HEK293 (cell line): ENCODE measurements around the gene MSRB2.

ENCODE experiments used
- CTCF ChIA-PET: fragments of 350-600 bp; formaldehyde crosslinking; extraction: SDS; loops from one replicate; lab custom pipeline; 2021; ENCODE audit warnings: antibody characterized with exemption; lab: Yijun Ruan, JAX
- POLR2A ChIA-PET: fragments of 300-600 bp; formaldehyde crosslinking; extraction: SDS; loops from one replicate; lab custom pipeline; 2020; ENCODE audit warnings: antibody characterized with exemption, inconsistent platforms; lab: Yijun Ruan, JAX
- H3K27ac ChIP-seq: fragments of 200-500 bp; sonication (Bioruptor generic); 2 replicates; pipeline ENCODE4 v1.5.1; 2014; ENCODE audit warnings: low read depth, low read length, control low read depth, inconsistent platforms; ENCODE audit errors: extremely low read depth
- H3K36me3 ChIP-seq, 2 experiments: fragments of 200-500 bp in 1 of 2; sonication (Bioruptor generic) in 1 of 2; 1 replicate in 1 of 2; 2 replicates in 1 of 2; pipeline ENCODE4 v1.5.1; 2014 to 2017; ENCODE audit warnings: inconsistent platforms in 2 of 2, low read length in 2 of 2; ENCODE audit not compliant: control insufficient read depth in 2 of 2, insufficient read depth in 1 of 2
- H3K4me1 ChIP-seq: fragments of 200-500 bp; sonication (Bioruptor generic); 2 replicates; pipeline ENCODE4 v1.5.1; 2014; ENCODE audit warnings: mild to moderate bottlenecking, low read length, inconsistent platforms; ENCODE audit not compliant: control insufficient read depth, insufficient read depth
- H3K4me3 ChIP-seq: 2 replicates; pipeline ENCODE4 v1.5.1; 2011; ENCODE audit warnings: low read depth, mild to moderate bottlenecking, control low read depth, low read length, moderate library complexity
- H3K9me3 ChIP-seq: fragments of 200-500 bp; sonication (Bioruptor generic); 2 replicates; pipeline ENCODE4 v1.5.1; 2014; ENCODE audit warnings: low read depth, low read length, inconsistent platforms; ENCODE audit not compliant: control insufficient read depth, insufficient read depth
- AEBP2 ChIP-seq: fragments of 450-650 bp; formaldehyde crosslinking; IDR thresholded peaks from 2 replicates; pipeline ENCODE4 v1.5.1; 2016; ENCODE audit warnings: missing biosample characterization, missing genetic modification characterization, borderline replicate concordance
- HOXC10 ChIP-seq: sonication (generic); formaldehyde crosslinking; IDR thresholded peaks from 2 replicates; pipeline ENCODE4 v1.8.1; 2023; ENCODE audit warnings: mild to moderate bottlenecking, missing genetic modification reagents
- IKZF3 ChIP-seq: fragments of 450-650 bp; IDR thresholded peaks from 2 replicates; pipeline ENCODE4 v1.5.0; 2018; ENCODE audit warnings: missing biosample characterization, mild to moderate bottlenecking, missing genetic modification characterization, moderate library complexity
- SP7 ChIP-seq: fragments of 450-650 bp; formaldehyde crosslinking; IDR thresholded peaks from 2 replicates; pipeline ENCODE4 v1.5.1; 2016; ENCODE audit warnings: missing biosample characterization, missing genetic modification characterization
- ZFP69B ChIP-seq: fragments of 450-650 bp; formaldehyde crosslinking; IDR thresholded peaks from 2 replicates; pipeline ENCODE4 v1.5.1; 2016; ENCODE audit warnings: missing biosample characterization, missing genetic modification characterization
- ZNF112 ChIP-seq: fragments of 450-650 bp; formaldehyde crosslinking; IDR thresholded peaks from 2 replicates; pipeline ENCODE4 v1.5.0; 2017; ENCODE audit warnings: missing biosample characterization, missing genetic modification characterization
- ZNF248 ChIP-seq: fragments of 450-650 bp; formaldehyde crosslinking; IDR thresholded peaks from 2 replicates; pipeline ENCODE4 v1.5.1; 2017; ENCODE audit warnings: missing biosample characterization, missing genetic modification characterization
- ZNF26 ChIP-seq: fragments of 450-650 bp; formaldehyde crosslinking; IDR thresholded peaks from 2 replicates; pipeline ENCODE4 v1.5.1; 2016; ENCODE audit warnings: missing biosample characterization, missing genetic modification characterization
- ZNF394 ChIP-seq: fragments of 450-650 bp; formaldehyde crosslinking; IDR thresholded peaks from 2 replicates; pipeline ENCODE4 v1.5.1; 2016; ENCODE audit warnings: missing biosample characterization, missing genetic modification characterization, mild to moderate bottlenecking, moderate library complexity, borderline replicate concordance
- ZNF433 ChIP-seq: fragments of 450-650 bp; formaldehyde crosslinking; IDR thresholded peaks from 2 replicates; pipeline ENCODE4 v1.5.1; 2016; ENCODE audit warnings: missing biosample characterization, missing genetic modification characterization, low read depth
- ZNF521 ChIP-seq: fragments of 450-650 bp; formaldehyde crosslinking; IDR thresholded peaks from 2 replicates; pipeline ENCODE4 v1.5.1; 2017; ENCODE audit warnings: missing biosample characterization, mild to moderate bottlenecking, missing genetic modification characterization
- ZNF561 ChIP-seq: fragments of 450-650 bp; IDR thresholded peaks from 2 replicates; pipeline ENCODE4 v1.5.1; 2018; ENCODE audit warnings: missing biosample characterization, missing genetic modification characterization, borderline replicate concordance
- ZNF585B ChIP-seq: fragments of 450-650 bp; formaldehyde crosslinking; IDR thresholded peaks from 2 replicates; pipeline ENCODE4 v1.5.1; 2016; ENCODE audit warnings: missing biosample characterization, missing genetic modification characterization
- ZNF596 ChIP-seq: fragments of 450-650 bp; IDR thresholded peaks from 2 replicates; pipeline ENCODE4 v1.5.0; 2018; ENCODE audit warnings: missing biosample characterization, mild to moderate bottlenecking, missing genetic modification characterization, moderate library complexity
- TF ChIP-seq, protein P1 (sequence below): sonication (generic); formaldehyde crosslinking; IDR thresholded peaks from 2 replicates; pipeline ENCODE4 v1.8.1; 2022; ENCODE audit warnings: mild to moderate bottlenecking, moderate library complexity, missing genetic modification reagents
- TF ChIP-seq, protein P2 (sequence below): fragments of 450-650 bp; IDR thresholded peaks from 2 replicates; pipeline ENCODE4 v1.5.1; 2018; ENCODE audit warnings: missing biosample characterization, missing genetic modification characterization
- TF ChIP-seq, protein P3 (sequence below): fragments of 450-650 bp; formaldehyde crosslinking; conservative IDR thresholded peaks from 2 replicates; pipeline ENCODE4 v1.5.1; 2016; ENCODE audit warnings: low read depth, missing biosample characterization, missing genetic modification characterization
- TF ChIP-seq, protein P4 (sequence below): IDR thresholded peaks from 2 replicates; pipeline ENCODE4 v1.6.1; 2011; ENCODE audit warnings: mild to moderate bottlenecking, low read depth, low read length, borderline replicate concordance
- TF ChIP-seq, protein P5 (sequence below): fragments of 450-650 bp; formaldehyde crosslinking; IDR thresholded peaks from 2 replicates; pipeline ENCODE4 v1.5.1; 2016; ENCODE audit warnings: missing biosample characterization, missing genetic modification characterization, borderline replicate concordance

The MSRB2 gene

GRCh38 chr10:23051278-23051677 is 44.1 kb upstream of the MSRB2 start:
- TF ChIP-seq, protein P1, sequence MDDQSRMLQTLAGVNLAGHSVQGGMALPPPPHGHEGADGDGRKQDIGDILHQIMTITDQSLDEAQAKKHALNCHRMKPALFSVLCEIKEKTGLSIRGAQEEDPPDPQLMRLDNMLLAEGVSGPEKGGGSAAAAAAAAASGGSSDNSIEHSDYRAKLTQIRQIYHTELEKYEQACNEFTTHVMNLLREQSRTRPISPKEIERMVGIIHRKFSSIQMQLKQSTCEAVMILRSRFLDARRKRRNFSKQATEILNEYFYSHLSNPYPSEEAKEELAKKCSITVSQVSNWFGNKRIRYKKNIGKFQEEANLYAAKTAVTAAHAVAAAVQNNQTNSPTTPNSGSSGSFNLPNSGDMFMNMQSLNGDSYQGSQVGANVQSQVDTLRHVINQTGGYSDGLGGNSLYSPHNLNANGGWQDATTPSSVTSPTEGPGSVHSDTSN (CRISPR knock-in tag): no peak
- TF ChIP-seq ZNF248 (tag by site-specific recombination) (no peak), SP7 (no peak), AEBP2 (tag by site-specific recombination) (no peak), IKZF3 (no peak), ZNF521 (tag by site-specific recombination) (no peak), ZNF26 (no peak), ZNF112 (no peak), ZFP69B (tag by site-specific recombination) (no peak), HOXC10 (CRISPR knock-in tag) (no peak), ZNF596 (tag by site-specific recombination) (no peak), ZNF561 (tag by site-specific recombination) (no peak), ZNF394 (tag by site-specific recombination) (no peak), ZNF433 (tag by site-specific recombination) (no peak), ZNF585B (tag by site-specific recombination) (no peak)
- TF ChIP-seq, protein P2, sequence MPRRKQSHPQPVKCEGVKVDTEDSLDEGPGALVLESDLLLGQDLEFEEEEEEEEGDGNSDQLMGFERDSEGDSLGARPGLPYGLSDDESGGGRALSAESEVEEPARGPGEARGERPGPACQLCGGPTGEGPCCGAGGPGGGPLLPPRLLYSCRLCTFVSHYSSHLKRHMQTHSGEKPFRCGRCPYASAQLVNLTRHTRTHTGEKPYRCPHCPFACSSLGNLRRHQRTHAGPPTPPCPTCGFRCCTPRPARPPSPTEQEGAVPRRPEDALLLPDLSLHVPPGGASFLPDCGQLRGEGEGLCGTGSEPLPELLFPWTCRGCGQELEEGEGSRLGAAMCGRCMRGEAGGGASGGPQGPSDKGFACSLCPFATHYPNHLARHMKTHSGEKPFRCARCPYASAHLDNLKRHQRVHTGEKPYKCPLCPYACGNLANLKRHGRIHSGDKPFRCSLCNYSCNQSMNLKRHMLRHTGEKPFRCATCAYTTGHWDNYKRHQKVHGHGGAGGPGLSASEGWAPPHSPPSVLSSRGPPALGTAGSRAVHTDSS (tag by site-specific recombination): no peak
- TF ChIP-seq, protein P3, sequence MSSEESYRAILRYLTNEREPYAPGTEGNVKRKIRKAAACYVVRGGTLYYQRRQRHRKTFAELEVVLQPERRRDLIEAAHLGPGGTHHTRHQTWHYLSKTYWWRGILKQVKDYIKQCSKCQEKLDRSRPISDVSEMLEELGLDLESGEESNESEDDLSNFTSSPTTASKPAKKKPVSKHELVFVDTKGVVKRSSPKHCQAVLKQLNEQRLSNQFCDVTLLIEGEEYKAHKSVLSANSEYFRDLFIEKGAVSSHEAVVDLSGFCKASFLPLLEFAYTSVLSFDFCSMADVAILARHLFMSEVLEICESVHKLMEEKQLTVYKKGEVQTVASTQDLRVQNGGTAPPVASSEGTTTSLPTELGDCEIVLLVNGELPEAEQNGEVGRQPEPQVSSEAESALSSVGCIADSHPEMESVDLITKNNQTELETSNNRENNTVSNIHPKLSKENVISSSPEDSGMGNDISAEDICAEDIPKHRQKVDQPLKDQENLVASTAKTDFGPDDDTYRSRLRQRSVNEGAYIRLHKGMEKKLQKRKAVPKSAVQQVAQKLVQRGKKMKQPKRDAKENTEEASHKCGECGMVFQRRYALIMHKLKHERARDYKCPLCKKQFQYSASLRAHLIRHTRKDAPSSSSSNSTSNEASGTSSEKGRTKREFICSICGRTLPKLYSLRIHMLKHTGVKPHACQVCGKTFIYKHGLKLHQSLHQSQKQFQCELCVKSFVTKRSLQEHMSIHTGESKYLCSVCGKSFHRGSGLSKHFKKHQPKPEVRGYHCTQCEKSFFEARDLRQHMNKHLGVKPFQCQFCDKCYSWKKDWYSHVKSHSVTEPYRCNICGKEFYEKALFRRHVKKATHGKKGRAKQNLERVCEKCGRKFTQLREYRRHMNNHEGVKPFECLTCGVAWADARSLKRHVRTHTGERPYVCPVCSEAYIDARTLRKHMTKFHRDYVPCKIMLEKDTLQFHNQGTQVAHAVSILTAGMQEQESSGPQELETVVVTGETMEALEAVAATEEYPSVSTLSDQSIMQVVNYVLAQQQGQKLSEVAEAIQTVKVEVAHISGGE (tag by site-specific recombination): no peak
- TF ChIP-seq, protein P4, sequence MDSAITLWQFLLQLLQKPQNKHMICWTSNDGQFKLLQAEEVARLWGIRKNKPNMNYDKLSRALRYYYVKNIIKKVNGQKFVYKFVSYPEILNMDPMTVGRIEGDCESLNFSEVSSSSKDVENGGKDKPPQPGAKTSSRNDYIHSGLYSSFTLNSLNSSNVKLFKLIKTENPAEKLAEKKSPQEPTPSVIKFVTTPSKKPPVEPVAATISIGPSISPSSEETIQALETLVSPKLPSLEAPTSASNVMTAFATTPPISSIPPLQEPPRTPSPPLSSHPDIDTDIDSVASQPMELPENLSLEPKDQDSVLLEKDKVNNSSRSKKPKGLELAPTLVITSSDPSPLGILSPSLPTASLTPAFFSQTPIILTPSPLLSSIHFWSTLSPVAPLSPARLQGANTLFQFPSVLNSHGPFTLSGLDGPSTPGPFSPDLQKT: no peak
- TF ChIP-seq, protein P5, sequence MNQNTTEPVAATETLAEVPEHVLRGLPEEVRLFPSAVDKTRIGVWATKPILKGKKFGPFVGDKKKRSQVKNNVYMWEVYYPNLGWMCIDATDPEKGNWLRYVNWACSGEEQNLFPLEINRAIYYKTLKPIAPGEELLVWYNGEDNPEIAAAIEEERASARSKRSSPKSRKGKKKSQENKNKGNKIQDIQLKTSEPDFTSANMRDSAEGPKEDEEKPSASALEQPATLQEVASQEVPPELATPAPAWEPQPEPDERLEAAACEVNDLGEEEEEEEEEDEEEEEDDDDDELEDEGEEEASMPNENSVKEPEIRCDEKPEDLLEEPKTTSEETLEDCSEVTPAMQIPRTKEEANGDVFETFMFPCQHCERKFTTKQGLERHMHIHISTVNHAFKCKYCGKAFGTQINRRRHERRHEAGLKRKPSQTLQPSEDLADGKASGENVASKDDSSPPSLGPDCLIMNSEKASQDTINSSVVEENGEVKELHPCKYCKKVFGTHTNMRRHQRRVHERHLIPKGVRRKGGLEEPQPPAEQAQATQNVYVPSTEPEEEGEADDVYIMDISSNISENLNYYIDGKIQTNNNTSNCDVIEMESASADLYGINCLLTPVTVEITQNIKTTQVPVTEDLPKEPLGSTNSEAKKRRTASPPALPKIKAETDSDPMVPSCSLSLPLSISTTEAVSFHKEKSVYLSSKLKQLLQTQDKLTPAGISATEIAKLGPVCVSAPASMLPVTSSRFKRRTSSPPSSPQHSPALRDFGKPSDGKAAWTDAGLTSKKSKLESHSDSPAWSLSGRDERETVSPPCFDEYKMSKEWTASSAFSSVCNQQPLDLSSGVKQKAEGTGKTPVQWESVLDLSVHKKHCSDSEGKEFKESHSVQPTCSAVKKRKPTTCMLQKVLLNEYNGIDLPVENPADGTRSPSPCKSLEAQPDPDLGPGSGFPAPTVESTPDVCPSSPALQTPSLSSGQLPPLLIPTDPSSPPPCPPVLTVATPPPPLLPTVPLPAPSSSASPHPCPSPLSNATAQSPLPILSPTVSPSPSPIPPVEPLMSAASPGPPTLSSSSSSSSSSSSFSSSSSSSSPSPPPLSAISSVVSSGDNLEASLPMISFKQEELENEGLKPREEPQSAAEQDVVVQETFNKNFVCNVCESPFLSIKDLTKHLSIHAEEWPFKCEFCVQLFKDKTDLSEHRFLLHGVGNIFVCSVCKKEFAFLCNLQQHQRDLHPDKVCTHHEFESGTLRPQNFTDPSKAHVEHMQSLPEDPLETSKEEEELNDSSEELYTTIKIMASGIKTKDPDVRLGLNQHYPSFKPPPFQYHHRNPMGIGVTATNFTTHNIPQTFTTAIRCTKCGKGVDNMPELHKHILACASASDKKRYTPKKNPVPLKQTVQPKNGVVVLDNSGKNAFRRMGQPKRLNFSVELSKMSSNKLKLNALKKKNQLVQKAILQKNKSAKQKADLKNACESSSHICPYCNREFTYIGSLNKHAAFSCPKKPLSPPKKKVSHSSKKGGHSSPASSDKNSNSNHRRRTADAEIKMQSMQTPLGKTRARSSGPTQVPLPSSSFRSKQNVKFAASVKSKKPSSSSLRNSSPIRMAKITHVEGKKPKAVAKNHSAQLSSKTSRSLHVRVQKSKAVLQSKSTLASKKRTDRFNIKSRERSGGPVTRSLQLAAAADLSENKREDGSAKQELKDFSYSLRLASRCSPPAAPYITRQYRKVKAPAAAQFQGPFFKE (tag by site-specific recombination): no peak
- CTCF ChIA-PET: no interaction called here

More at GRCh38 chr10:23051278-23051677, 44.1 kb upstream of the MSRB2 start:
- no peaks in the 10 kb centered on the region for H3K36me3 ChIP-seq
- no peak overlapping the region for H3K4me3 ChIP-seq
- POLR2A ChIA-PET: no interaction called here
- H3K27ac ChIP-seq: no peak overlapping the region
- no peaks in the 10 kb centered on the region for H3K9me3 ChIP-seq
- H3K4me1 ChIP-seq: peaks cover 6% of the 10 kb centered on the region; the same call in 1 of the 2 replicates
